COLO668 (cell line): ENCODE data around the gene STAT5A.
A peak's percentile ranks its signal among the peaks of the same experiment; 100 is the strongest.

Source experiments
- DNase-seq: peaks from one replicate; lab custom pipeline; 2025; ENCODE audit not compliant: unreplicated experiment; lab: John Stamatoyannopoulos, UW

The STAT5A gene

DNA sequence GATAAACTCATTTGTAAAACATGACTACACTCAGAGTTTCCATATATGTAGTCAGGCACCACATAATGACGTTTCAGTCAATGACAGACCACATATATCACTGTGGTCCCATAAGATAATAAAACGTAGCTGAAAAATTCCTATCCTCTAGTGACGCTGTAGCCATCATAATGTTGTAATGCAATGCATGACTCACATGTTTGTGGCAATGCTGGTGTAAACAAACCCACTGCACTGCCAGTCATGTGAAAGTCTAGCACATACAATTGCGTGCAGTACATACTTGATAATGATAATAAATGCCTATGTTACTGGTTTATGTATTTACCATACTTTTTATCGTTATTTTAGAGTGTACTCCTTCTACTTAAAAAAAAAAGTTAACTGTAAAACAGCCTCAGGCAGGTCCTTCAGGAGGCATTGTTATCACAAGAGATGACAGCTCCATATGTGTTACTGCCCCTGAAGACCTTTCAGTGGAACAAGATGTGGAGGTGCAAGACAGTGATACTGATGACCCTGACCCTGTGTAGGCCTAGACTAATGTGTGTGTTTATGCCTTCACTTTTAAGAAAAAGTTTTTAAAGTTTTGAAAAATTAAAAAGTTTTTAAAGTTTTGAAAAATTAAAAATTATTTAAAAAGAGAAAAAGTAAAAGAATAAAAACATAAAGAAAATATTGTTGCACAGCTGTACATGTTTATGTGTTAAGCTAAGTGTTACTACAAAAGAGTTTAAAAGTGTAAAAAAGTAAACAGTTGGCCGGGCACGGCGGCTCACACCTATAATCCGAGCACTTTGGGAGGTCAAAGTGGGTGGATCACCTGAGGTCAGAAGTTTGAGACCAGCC is 21.2 kb upstream of the STAT5A start:
- no peak for DNase-seq

DNA sequence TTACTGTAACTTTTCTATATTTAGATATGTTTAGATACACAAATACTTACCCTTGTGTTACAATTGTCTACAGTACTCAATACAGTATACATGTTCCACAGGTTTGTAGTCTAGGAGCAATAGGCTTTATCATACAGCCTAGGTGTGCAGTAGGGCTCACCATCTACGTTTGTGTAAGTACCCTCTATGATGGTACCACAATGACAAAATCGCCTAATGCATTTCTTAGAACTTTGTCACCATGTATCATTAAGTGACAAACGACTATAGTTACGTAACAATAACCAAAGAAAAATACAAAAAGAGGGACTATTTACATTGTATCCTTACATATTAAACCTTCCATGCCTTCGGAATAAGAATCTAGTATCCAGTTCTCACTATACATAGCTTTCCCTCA is 20.1 kb upstream of the STAT5A start:
- no peak for DNase-seq

DNA sequence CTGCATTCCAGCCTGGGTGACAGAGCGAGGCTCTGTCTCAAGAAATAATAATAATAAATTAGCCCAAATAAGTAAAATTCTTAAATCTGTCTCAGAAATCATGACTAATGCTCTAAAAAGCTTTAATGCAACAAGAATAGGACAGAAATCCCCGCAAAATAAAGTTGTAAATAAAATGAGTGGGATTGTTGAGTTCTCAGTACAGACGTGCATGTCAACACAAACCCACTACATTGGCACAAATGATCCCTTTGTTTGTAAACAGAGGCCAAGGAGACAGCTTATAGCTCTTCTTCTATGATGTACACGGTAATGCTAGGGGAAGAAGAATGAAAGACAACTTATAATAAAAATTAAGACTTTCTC is 18.1 kb upstream of the STAT5A start:
- DNase-seq, result no peak

DNA sequence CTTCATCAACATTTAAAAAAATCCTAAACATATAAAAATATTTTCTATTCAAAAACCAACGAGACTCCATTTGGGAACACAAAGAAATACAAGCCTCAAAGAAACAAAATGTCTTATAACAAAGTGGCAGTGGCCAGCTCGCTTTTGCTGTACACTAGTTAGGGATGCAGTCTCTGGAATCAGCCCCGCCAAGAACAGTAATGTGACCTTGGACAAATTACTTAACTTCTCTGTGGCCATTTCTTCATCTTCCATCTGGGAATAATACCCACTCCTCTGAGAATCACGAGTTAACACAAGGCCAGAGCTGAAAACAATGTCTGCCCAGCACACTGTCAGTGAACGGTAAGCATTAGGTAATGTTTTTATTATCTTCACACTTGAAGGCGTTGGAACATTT is 17.7 kb upstream of the STAT5A start:
- no peak for DNase-seq

DNA sequence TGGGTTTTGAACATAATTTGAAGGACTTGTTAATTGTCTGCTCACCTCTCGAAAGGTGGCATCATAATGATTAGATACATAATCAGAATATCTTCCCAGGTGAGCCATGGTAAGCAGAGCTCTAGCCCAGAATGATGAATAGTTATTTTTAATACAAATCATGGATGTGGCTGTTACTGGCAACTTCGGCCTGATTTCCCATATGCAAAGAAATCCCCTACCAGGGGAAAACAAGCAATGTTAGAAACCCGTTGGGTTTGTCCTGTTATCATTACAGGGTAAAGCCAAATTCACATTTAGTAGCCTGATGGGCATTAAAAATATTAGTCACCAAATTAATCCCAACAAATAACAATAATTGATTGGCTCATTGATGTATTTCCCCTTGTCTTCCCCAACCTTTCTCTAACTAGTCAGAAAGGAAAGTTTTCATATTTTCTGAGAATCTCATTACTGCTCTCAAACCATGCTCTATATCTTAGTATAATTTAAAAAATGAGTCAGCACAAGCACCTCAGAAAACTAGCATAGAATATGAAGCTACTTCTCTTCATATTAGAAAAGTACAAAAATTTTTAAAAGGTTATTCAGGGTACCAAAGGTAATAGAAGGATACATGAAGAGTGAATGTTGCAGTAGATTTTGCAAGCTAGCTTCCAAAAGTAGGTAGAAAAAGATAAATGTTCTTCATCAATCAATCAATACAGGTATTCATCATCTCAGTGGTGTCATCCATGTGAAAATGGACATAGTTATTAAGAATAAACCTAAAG is 17.1 kb upstream of the STAT5A start:
- DNase-seq, result no peak

- no peak for DNase-seq
These were observed 16.6 kb upstream of the STAT5A start for GRCh38 chr17:42271779-42272035.

- DNase-seq, result no peak
These were observed 16.0 kb upstream of the STAT5A start for GRCh38 chr17:42272162-42272907.

- DNase-seq, result no peak
These were observed 14.6 kb upstream of the STAT5A start for GRCh38 chr17:42273474-42274252.

- no peak for DNase-seq
These were observed 14.1 kb upstream of the STAT5A start for GRCh38 chr17:42274253-42274542.

GRCh38 chr17:42274812-42275526 is 13.3 kb upstream of the STAT5A start:
- DNase-seq, result no peak

DNA sequence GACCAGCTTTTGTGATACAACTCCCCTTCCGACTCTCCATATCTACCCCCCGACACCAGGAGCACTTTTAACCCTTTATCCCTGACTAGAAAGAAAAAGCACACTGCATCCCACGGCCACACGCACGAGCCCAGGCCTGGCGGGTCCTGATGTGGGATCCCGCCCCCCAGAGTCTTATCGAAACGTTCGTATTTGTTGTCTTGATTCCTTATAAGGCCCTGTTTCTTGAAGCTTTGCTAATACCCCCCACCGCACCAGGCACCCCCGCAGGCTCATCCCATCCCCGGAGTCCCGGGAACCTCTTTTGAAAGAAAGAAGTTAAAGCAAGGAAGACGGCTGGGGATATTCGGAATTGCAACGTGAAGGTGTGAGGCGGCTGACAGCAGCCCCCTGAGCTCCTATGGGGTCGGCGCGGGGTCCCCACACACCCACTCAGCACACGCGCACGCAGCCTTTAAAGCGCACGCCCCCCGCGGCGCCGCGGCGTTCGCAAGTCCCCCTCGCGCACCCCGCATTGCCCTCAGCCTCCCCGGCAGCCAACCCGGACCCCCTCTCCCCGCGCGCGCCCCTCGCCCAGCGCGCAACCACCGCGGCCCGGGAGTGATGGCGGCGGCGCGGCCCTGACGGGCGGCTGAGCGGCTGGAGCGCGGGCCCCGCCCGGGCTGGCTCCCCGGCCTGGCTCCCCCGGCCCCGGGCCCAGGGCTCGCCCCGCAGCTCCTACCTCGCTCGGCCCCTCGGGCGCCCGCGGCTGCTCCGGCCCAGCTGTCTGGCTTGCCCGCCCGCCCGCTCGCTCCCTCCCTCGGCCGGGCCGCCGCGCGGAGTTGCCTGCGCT is 12.6 kb upstream of the STAT5A start:
- DNase-seq, result peak; percentile 8

DNA sequence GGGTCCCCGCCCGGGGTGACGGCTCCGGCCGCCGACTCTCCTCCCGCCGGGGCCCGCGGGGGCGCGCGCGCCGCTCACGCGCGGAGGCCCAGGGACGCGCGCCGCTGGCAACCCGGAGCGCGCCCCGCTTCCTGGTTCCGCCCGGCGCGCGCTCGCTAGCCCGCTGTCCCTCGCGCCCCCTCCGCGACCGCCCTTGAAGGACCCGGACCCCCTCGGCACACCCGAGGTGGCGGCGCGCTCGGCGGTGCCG is 12.0 kb upstream of the STAT5A start, which contains the start of gene STAT5B:
TSS of gene STAT5B (minus strand) at position 33 of the 250 bp plus-strand sequence. CDS start 44,264 bp downstream, outside the sequence.
- peak; percentile 87 for DNase-seq

DNA sequence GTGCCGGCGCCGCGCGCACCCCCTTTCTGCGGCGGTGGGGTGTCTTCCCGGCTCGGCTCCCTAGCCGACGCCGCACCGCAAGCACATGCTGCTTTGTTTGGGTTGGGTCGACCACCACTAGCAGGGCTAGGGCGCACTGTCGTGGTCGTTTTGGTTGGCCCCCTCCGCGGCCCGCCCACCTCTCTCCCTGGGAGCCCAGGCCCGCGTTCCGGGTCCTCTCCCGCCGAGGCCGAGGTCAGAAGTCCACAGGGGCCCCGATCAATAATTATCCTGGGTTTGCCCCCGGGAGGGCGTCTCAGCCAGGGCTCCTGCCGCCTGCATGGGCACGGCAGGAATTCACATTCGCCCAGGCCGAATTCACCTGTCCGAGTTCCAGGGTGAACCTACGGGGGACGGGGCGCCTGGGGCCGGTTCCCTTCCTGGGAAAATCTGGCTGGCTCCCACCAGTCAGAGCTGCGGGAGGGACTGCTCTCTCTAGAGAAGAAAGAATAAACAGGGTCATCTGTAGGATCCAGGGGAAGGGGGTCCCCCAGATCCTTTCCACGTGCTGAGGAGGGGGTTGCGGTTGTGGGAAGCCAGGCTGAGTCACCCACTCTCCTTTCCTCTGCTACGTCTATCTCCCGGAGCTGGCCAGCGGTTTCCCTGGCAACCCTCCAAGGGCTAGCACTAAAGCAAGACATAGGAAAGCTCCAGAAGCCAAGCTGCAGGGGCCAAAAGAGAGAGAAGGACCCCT is 11.5 kb upstream of the STAT5A start:
- peak; percentile 59 for DNase-seq

GRCh38 chr17:42277342-42277712 is 11.0 kb upstream of the STAT5A start:
- DNase-seq, result no peak

DNA sequence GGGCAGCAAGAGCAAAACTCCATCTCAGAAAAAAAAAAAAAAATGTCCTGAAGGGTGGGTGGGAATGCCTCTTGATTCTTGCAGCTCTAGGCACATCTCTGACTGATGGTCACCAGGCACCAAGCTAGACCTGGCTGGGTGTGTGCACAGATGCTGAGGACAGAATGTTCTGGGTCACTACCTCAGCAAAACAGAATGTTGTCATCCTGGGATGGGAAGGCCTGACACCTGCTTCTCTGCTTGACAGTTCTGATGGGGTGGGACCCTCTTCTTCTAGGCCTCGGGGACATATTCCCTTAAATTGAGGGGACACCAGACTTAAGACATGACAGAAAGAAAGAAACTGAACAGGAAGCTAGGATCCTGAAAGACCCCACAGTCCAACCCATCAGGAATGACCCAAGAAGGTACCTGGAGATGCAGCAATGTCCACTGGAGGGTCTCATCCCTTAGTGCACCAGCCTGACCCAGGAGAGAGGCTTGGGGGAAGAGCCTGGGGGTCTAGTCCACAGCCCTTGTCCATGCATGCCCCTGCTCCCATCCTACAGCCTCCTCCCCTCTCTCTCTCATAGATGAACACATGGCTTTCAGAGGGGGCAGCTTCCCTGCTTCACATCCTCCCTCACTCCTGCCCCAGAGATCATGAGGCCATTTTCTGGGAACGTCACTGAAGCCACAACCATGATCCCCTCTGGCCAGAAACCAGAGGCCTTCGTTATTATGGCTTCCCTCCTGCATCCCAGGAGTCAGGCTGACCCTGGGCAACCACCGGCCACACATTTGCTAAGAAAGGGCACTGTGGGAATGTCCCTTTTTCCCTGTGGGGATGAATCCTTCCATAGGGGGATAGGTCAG is 8.3 kb upstream of the STAT5A start:
- no peak for DNase-seq

GRCh38 chr17:42281571-42282096 is 6.7 kb upstream of the STAT5A start:
- DNase-seq, result peak; percentile 70

DNA sequence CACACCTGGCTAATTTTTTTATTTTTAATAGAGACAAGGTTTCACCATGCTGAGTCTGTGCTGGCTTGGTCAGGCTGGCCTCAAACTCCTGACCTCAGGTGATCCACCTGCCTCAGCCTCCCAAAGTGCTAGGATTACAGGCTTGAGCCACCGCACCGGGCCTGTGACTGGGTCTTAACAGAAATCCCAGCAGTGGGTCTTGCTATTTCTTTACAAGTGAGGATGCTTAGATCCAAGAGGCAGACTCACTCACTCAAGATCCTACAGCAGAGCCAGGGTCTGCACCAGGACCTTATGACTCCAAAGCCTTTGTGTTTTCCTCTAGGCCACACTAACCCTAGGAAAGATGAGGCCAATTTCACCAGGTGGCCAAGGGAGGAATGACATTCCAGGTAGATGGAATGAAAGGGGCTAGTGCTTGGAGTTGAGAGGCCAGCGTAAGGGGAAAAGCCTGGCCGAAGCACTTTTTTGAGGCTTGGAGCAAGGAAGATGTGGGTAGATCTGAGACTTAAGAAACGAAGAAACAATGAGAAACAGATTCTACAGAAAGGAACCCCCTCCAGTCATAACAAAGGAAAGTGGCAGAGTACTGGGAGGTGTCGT is 5.7 kb upstream of the STAT5A start:
- DNase-seq, result no peak
